Endothelial cell of umbilical vein (primary cell): ENCODE measurements around the gene GRID1. TPM values are rescaled to one million over a fixed set of nuclear protein-coding genes. Genes with fewer than 3 reads are reported as not detected.

Experiments used
- BruUV-seq: library from RNA; stranded (reverse); fragments of 400-500 nt; replicated peaks from 2 replicates; lab custom pipeline; 2021; lab: Mats Ljungman, UMichigan
- CTCF ChIA-PET: fragments of 300-600, 350-600 bp; sonication (Branson Sonifier 250); formaldehyde crosslinking; loops from one replicate; lab custom pipeline; 2021; ENCODE audit warnings: antibody characterized with exemption, inconsistent platforms; lab: Charles Lee
- POLR2A ChIA-PET: fragments of 300-600, 350-600 bp; sonication (Branson Sonifier 250); formaldehyde crosslinking; loops from one replicate; lab custom pipeline; 2021; ENCODE audit warnings: antibody characterized with exemption, inconsistent platforms; lab: Charles Lee
- DNase-seq: peaks from one replicate; pipeline ENCODE4 v3.0.0-alpha.2; 2011; ENCODE audit warnings: low read depth, low spot score
- FAIRE-seq: peaks from 2 replicates; lab custom pipeline; 2011; peaks lifted over from hg19 to GRCh38; lab: Jason Lieb, UNC
- H2AFZ ChIP-seq: 2 replicates; pipeline ENCODE4 v1.6.0; 2012; ENCODE audit warnings: low read depth, low read length, control low read depth, inconsistent platforms
- H3K27ac ChIP-seq: 2 replicates; pipeline ENCODE4 v1.5.1; 2011; ENCODE audit warnings: low read depth, mild to moderate bottlenecking, control low read depth, low read length, moderate library complexity; ENCODE audit not compliant: insufficient read depth
- H3K27me3 ChIP-seq, 2 experiments: 2 replicates each; pipeline versions ENCODE4 v1.6.0 to v1.6.1; 2011; ENCODE audit warnings: low read length in 2 of 2, mixed read lengths in 1 of 2; ENCODE audit not compliant: control insufficient read depth in 2 of 2, insufficient read depth in 2 of 2
- H3K36me3 ChIP-seq, 2 experiments: 2 replicates in 1 of 2; 3 replicates in 1 of 2; pipeline ENCODE4 v1.5.1; 2011; ENCODE audit warnings: low read length in 2 of 2, mild to moderate bottlenecking in 1 of 2, moderate library complexity in 1 of 2; ENCODE audit not compliant: control insufficient read depth in 2 of 2, insufficient read depth in 2 of 2; ENCODE audit errors: extremely low read depth in 1 of 2
- H3K4me1 ChIP-seq: 3 replicates; pipeline ENCODE4 v1.5.1; 2011; ENCODE audit warnings: mild to moderate bottlenecking, low read length; ENCODE audit not compliant: control insufficient read depth, insufficient read depth; ENCODE audit errors: extremely low read depth
- H3K4me2 ChIP-seq: 2 replicates; pipeline ENCODE4 v1.6.1; 2011; ENCODE audit warnings: low read length, control low read depth, mixed read lengths; ENCODE audit not compliant: insufficient read depth
- H3K4me3 ChIP-seq, 3 experiments: fragments of 200-600 bp in 1 of 3; sonication (generic), shearing (Covaris generic) in 1 of 3; replicated peaks in 1 of 3; 2 replicates each; pipeline ENCODE4 v1.5.1; 2011 to 2016; ENCODE audit warnings: control low read depth in 3 of 3, low read length in 3 of 3, mild to moderate bottlenecking in 2 of 3, inconsistent platforms in 1 of 3, low read depth in 1 of 3, moderate library complexity in 1 of 3; ENCODE audit not compliant: insufficient read depth in 1 of 3
- H3K79me2 ChIP-seq: 2 replicates; pipeline ENCODE4 v1.6.0; 2012; ENCODE audit warnings: low read length, inconsistent platforms; ENCODE audit not compliant: control insufficient read depth, insufficient read depth
- H3K9ac ChIP-seq: replicated peaks from 2 replicates; pipeline ENCODE3; 2011; ENCODE audit warnings: low read length, control low read depth; ENCODE audit not compliant: insufficient read depth; ENCODE audit errors: extremely low read depth
- H3K9me1 ChIP-seq: replicated peaks from 3 replicates; pipeline ENCODE4 v1.6.0; 2011; ENCODE audit warnings: mild to moderate bottlenecking, low read length; ENCODE audit not compliant: control insufficient read depth, insufficient read depth; ENCODE audit errors: extremely low read depth
- H3K9me3 ChIP-seq: replicated peaks from 2 replicates; pipeline ENCODE4 v1.5.1; 2012; ENCODE audit warnings: low read length, inconsistent platforms; ENCODE audit not compliant: control insufficient read depth, insufficient read depth
- H4K20me1 ChIP-seq: replicated peaks from 2 replicates; pipeline ENCODE3; 2011; ENCODE audit warnings: mild to moderate bottlenecking, low read length; ENCODE audit not compliant: control insufficient read depth, insufficient read depth; ENCODE audit errors: extremely low read depth
- CTCF ChIP-seq, 2 donors: IDR thresholded peaks; 1 replicate in 1 of 2; 2 replicates in 1 of 2; pipeline ENCODE4 v1.5.1; 2011; ENCODE audit warnings: low read length in 2 of 2, mild to moderate bottlenecking in 2 of 2, moderate library complexity in 2 of 2, control low read depth in 1 of 2, inconsistent platforms in 1 of 2, low read depth in 1 of 2; ENCODE audit not compliant: insufficient read depth in 1 of 2; ENCODE audit errors: extremely low read depth in 1 of 2
- EZH2 ChIP-seq: IDR thresholded peaks from 2 replicates; pipeline ENCODE4 v1.6.1; 2012; ENCODE audit warnings: borderline replicate concordance, low read depth, mild to moderate bottlenecking, moderate library complexity, low read length, inconsistent platforms; ENCODE audit not compliant: severe bottlenecking
- FOS ChIP-seq: IDR thresholded peaks from 2 replicates; pipeline ENCODE4 v1.6.1; 2011; ENCODE audit warnings: mild to moderate bottlenecking, low read length, moderate library complexity, borderline replicate concordance; ENCODE audit not compliant: insufficient read depth
- GATA2 ChIP-seq: IDR thresholded peaks from 2 replicates; pipeline ENCODE4 v1.7.0; 2011; ENCODE audit warnings: low read depth, mild to moderate bottlenecking, moderate library complexity, mixed read lengths, low read length; ENCODE audit not compliant: insufficient read length, insufficient read depth
- JUN ChIP-seq: IDR thresholded peaks from 2 replicates; pipeline ENCODE4 v1.6.1; 2011; ENCODE audit warnings: borderline replicate concordance, low read depth; ENCODE audit not compliant: insufficient read length, insufficient read depth
- MYC ChIP-seq: IDR thresholded peaks from one replicate; pipeline ENCODE4 v1.6.1; 2011; ENCODE audit warnings: mild to moderate bottlenecking, low read depth, low read length
- POLR2A ChIP-seq: IDR thresholded peaks from 2 replicates; pipeline ENCODE4 v1.6.1; 2012; ENCODE audit warnings: low read depth, mild to moderate bottlenecking, control low read depth, low read length
- POLR2AphosphoS5 ChIP-seq: IDR thresholded peaks from 2 replicates; pipeline ENCODE4 v1.6.1; 2012; ENCODE audit warnings: low read depth, mild to moderate bottlenecking, control low read depth, low read length, moderate library complexity; ENCODE audit not compliant: insufficient read depth
- dilution Hi-C: fragments of 300-500 bp; cut with MboI; formaldehyde crosslinking; loops from one replicate; pipeline ENCODE4 v1.15.0; 2019; ENCODE audit warnings: low sequenced_read_pairs; ENCODE audit not compliant: extremely low pct_ligation_motif_present
- intact Hi-C: fragments of 100-400 bp; cut with micrococcal nuclease; formaldehyde crosslinking; loops from one replicate; pipeline ENCODE4 v1.10.0; 2022
- polyA plus RNA-seq, 4 experiments: library from polyadenylated mRNA; depleted of rRNA in 3 of 4; stranded (reverse) in 3 of 4; unstranded in 1 of 4; fragments of >200 nt; gene quantifications; 2 replicates each; pipeline versions ENCODE4 v1.2.1 to v1.2.3, GENCODE V29; 2011 to 2012; ENCODE audit warnings: missing spikeins in 1 of 4
- total RNA-seq: library from RNA; stranded (reverse); gene quantifications from 2 replicates; pipeline ENCODE4 v1.2.3, GENCODE V29; 2021
- TF ChIP-seq, protein P1 (sequence below): IDR thresholded peaks from 2 replicates; pipeline ENCODE4 v1.6.1; 2011; ENCODE audit not compliant: insufficient read depth, insufficient read length

The GRID1 gene
- total and polyA plus RNA-seq, 2 donors (not counting 3 experiments of a cell fraction or from before 2014, with no cell fraction given), result not detected

- intact Hi-C loops (no loop called here), dilution Hi-C loops (no loop called here)
- Histone ChIP-seq H3K4me1 (no peaks in the 10 kb centered on the region), H3K9me1 (no peaks in the 10 kb centered on the region), H3K36me3 (no peaks in the 10 kb centered on the region), H3K27ac (no peak overlapping the region), H4K20me1 (no peaks in the 10 kb centered on the region), H2AFZ (no peak overlapping the region), H3K4me3 (no peak overlapping the region), H3K4me2 (no peak overlapping the region), H3K27me3 (no peaks in the 10 kb centered on the region), H3K9ac (no peak overlapping the region), H3K79me2 (no peaks in the 10 kb centered on the region), H3K9me3 (no peaks in the 10 kb centered on the region)
- TF ChIP-seq POLR2A (no peak), EZH2 (no peak), GATA2 (no peak), MYC (no peak), POLR2AphosphoS5 (no peak), JUN (no peak), CTCF (IDR thresholded peaks at IDR 0.05; ENCODE audit: extremely low read depth in 1 of 2, insufficient read depth in 1 of 2, low read depth in 1 of 2, low read length in 2 of 2) (no peak), FOS (no peak)
- TF ChIP-seq, protein P1, sequence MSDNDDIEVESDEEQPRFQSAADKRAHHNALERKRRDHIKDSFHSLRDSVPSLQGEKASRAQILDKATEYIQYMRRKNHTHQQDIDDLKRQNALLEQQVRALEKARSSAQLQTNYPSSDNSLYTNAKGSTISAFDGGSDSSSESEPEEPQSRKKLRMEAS, result no peak
- ChIA-PET POLR2A (no interaction called here), CTCF (no interaction called here)
- no peak for FAIRE-seq
- DNase-seq, result no peak
- BruUV-seq, result no TSS peak
Measured at GRCh38 chr10:85599081-85599480, 767.5 kb downstream of the GRID1 start.
